HG03103 (cell line): ENCODE results near the gene PTX4.

Experiments used
- ATAC-seq: cut with Tn5 transposase; IDR thresholded peaks from one replicate; pipeline ENCODE4 v1.9.1; 2021; ENCODE audit warnings: low read depth; ENCODE audit not compliant: unreplicated experiment

Gene PTX4

DNA sequence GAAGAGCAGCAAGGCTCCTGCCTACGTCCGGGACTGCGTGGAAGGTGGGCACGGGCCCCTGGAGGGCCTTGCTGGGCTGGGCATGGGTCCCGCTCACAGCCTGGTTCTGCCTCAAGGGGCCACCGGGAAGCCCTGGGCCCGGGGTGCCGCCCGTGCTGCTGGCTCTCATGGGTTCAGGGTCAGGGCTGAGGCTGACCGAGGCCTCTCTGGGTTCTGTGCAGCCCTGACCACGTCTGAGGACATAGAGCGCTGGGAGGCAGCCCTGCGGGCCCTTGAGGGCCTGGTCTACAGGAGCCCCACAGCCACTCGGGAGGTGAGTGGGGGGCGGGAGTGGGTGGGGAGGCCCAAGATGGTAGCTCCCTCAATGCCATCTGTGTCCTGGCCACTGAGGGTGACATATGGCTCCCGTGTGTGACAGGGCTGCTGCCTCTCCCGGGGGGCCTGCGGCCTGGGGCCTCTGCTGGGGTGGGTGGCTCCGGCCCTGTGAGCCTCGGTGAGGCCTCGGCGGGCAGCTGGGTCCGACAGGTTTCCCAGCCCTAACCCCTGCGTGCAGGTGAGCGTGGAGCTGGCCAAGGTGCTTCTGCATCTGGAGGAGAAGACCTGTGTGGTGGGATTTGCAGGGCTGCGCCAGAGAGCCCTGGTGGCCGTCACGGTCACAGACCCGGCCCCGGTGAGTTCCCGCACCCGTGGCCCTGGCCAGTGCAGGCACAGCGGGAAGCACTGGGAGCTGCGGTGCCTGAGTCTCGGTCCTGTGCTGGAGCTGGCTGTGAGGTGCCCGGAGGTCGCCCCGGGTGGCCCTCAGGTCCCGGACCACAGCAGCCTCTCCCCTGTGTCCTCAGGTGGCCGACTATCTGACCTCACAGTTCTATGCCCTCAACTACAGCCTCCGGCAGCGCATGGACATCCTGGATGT is 13.6 kb upstream of the PTX4 start:
- no peak for ATAC-seq

DNA sequence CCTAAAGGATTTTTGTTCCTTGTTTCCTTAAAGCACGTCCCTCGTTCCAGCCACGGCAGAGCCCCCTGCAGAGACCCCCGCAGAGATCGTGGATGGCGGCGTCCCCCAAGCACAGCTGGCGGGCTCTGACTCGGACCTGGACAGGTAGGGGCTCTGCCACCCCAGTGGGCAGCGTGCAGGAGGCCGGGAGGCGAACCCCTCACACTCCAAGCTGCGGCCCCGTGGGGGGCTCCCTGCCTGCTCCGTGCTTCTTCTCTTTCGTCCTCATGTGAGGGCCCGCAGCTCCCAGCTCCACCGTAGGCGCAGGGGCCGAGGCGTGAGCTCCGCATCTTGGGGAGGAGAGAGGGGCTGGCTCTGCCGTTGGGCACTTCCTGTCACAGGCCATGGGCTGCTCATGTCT is 12.9 kb upstream of the PTX4 start:
- ATAC-seq, result no peak

DNA sequence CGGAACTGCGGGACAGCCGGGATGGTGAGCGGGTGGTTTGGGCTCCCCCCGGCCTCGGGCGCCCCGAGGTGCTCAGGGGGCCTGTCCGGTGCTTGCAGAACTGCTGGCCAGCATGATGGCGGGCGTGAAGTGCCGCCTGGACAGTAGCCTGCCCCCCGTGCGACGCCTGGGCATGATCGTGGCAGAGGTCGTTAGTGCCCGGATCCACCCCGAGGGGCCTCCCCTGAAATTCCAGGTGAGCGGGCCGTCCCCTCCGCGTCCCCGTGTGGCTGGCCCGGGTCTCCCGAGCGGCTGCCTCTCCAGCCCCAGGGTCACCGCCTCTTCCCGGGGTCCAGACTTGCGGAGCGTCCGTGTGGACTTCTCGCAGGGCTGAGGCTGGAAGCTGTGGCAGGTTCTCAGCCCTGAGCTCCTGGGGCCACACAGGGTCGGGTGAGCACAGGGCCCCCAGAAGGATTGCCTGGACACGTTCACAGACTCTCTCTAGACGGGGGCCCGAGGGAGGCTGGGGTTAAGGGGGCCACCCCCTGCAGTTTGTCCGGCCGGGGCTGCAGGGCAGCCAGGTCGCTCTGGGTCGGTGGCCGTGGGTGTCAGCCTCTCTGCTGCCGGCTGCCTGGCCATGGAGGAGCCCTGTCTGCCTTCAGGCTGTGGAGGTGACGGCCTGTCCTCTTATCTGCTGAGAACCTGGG is 11.9 kb upstream of the PTX4 start:
- no peak for ATAC-seq

DNA sequence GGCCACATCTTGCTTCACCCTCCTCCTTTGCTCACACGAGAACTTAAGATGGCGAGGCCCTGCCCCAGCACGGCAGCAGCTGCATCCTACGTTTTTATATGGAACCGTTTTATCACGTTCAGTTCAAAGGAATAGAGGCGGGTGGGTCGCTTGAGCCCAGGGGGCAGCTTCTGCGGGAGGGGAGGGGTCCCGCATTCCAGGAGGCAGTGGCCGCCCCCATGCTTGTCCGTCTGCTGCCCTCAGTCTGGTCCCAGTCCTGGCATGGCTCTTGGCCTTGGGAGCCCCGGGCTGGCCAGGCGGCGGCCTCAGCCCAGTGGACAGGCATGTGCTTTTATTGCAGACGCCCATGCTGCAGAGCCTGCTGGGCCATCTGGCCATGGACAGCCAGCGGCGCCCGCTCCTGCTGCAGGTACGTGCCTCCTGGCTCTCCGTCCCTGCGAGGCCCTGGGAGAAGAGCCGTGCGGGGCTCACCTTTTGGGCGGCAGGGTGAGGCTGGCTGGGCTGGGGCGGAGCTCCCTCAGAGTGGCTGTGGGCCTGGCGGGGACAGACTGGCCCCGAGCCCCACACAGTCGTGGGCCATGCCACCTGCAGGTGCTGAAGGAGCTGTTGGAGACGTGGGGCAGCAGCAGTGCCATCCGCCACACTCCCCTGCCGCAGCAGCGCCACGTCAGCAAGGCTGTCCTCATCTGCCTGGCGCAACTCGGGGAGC is 11.2 kb upstream of the PTX4 start:
- ATAC-seq, result no peak

DNA sequence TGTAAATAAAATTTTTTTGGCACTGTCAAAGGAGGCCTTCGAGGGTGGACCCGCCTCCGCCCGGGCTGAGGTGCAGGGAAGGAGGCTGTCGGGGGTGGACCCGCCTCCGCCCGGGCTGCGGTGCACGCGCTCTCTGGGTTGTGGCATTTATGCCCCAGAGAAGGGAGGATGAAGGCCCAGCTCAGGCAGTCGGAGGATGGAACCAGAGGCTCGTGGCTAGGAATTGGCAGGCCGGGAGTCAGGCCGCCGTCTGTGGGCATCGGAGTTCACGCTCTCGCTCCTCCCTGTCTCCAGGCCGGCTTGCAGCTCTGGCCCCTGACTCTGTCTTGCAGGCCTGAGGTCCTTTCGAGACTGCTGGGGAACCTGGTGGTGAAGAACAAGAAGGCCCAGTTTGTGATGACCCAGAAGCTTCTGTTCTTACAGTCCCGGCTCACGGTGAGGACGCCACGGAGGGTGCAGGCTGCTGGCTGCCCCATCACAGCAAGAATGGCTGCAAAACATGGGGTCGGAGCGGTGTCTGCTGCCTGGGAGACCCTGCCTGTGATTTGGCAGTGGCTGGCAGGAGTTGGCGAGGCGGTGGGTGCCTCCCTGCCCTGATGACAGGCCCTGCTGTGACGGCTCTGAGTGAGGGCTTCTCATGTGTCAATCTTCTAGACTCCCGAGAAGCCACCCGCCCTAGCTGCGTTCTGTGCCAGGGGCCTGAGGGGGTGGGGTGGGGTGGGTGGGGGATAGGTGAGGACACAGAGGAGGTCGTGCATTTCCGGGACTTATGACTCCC is 10.3 kb upstream of the PTX4 start:
- ATAC-seq, result no peak

DNA sequence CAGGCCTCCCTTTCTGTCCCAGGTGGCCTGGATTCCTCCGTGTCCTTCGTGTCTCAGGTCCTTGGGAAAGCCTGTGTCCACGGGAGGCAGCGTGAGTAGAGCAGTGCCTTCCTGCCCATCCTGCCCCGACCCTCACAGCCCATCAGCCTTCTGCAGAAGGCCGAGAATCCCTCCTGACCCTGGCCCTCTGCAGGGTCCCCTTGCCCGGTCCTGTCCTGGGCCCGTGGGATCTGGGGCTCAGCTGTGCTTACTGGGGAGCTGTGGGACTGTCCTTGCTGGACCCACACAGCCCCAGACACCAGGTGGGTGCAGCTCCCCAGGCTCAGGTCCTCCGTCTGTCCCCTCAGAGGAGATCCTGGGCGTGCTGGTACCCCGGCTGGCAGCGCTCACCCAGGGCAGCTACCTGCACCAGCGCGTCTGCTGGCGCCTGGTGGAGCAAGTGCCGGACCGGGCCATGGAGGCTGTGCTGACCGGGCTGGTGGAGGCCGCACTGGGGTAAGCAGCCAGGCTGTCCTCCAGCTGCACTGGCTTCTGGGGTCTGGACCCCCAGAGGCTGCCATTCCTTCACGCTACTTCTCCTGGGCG is 8.4 kb upstream of the PTX4 start:
- ATAC-seq, result no peak

DNA sequence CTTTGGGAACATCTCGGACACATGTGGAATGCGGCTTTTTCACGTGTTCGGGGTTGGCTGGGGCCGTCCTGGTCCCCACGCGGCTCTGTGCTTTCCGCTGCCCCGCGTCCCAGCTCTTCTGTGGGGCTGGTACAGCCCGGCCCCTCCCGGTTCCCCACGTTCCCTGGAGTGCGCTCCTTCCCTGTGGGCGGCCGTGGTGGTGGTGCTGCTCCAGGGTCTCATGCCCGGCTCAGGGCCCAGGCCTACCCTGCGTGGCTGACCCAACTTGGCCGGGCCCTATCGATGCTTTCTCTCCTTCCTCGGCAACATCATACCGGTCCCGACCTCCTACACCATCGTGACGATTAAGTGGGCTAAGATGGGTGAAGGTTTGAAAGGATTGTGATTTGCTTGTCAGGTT is 7.7 kb upstream of the PTX4 start:
- no peak for ATAC-seq

DNA sequence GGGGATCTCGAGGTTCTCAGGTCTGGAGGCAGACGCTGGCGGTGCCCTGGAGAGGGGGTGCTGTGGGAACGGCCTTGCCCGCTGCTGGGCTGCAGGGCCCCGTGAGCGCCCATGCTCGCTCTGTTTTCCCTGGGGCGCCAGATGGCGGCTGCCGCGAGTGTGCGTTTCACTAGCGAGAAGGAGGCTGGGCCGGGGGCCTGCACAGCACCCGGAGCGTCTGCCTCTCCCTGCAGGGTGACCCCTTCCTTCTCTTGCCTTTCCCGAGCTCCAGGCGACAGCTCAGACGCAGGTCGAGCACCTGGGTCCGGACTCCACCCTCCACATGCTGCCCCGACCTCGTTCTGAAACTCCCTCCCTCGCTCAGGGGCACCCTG is 7.1 kb upstream of the PTX4 start:
- ATAC-seq, result no peak

DNA sequence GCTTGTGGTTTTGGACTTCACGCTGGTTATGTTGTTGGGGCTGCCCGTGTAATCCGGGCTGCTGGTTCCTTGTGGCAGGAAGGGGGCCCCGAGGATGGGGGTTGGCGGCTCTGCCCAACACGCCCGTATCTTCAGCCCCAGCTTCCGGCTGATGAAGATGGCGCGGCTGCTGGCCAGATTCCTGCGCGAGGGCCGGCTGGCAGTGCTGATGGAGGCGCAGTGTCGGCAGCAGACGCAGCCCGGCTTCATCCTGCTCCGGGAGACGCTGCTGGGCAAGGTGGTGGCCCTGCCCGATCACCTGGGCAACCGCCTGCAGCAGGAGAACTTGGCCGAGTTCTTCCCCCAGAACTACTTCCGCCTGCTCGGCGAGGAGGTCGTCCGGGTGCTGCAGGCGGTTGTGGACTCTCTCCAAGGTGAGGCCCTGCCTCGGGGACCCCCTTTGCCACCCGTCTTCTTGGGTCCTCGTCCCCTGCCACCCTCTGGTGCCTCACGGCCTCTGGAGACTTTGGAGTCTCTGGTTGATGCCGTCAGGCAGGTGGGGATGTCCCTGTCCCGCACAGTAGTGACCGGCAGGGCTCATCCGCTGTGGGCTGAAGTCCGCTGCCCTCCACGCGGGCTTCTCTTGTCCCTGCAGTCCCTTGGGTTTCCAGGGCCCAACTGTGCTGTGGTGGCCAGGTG is 6.6 kb upstream of the PTX4 start:
- ATAC-seq, result no peak

DNA sequence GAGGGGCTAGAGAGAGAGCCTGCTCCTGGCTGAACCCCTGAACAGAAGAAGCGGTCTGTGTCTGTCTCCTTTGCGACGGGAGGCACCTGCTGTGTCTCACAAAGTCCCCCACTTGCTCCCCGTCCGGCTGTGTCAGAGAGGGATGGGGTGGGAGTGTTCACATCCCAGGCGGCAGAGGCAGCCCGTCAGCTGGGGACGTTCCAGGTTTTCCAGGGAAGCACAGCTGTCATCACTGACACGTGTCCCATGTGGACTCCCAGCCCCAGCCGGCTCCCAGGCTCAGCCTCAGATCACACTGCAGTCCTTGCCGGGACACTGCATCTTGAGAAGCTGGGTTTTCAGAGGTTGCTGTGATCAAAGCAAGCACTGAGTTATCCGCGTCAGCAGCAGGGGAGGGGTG is 6.0 kb upstream of the PTX4 start:
- no peak for ATAC-seq

DNA sequence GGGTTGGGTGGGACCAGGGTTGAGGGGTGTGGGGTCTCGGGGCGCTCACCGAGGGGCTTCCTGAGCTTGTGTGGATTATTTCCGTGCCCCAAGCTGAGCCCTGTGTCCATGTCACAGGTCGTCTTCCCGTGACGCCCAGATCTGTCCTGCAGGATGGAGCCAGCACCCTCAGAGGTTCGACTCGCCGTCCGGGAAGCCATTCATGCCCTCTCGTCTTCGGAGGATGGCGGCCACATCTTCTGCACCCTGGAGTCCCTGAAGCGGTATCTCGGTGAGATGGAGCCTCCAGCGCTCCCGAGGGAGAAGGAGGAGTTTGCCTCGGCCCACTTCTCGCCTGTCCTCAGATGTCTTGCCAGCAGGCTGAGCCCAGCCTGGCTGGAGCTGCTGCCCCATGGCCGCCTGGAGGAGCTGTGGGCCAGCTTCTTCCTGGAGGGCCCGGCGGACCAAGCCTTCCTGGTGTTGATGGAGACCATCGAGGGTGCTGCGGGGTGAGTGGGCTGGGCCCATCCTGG is 5.4 kb upstream of the PTX4 start:
- no peak for ATAC-seq

DNA sequence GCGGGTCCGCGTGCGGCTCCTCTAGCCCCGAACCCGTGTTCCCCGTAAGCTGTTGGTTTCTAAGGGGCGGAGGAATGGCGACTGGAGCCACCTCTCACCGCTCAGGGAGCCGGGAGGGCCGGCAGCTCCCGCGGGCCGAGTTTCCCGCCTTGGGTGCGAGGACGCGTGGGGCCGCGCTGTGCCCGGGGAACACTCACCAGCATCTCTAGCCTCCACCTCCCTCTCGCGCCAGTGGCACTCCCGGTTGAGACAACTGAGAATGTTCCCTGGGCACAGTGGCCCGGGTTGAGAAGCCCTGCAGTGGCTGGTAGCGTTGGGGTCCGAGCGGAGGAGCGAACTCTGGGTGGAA is 5.0 kb upstream of the PTX4 start:
- no peak for ATAC-seq

DNA sequence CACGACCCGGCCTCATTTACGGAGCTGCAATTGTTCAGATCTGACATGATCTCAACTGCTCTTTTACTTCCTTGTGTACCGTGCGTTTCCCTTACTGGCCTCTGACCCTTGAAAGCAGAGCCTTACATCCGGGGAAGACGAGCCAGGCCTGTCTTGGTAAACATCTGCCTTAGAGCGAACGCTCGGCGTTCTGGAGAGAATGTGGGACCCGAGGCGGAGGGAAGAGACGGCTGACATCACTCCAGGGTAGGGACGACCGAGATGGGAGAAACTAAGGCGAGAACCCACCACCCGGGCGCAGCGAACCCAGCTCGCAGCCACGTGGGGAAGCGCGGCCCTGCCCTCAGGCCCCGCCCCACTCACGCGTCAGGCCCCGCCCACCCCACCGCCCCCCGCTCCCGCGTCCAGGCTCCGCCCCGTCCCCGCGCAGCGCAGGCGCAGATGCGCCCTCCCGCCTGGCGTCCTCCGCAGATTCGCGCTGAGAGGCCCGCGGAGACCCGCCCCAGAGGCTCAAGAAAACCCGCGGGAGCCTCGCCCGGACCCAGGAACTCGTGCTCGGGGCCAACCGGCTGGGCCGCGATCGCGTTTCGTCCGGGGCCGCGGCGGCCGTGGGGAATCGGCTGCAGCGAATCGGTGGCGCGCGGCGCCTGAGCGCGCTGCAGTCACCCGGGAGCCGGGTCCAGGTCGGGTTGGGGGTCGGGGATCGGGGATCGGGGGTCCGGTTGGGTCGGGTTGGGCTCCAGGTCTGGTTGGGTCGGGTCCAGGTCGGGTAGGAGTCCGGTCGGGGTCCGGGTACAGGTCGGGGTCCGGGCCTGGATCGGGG is 4.4 kb upstream of the PTX4 start, which contains the start of gene TELO2:
Gene TELO2, plus strand, starts transcription at position 438 of the 823 bp plus-strand sequence. CDS start 922 bp downstream, outside the sequence.
- ATAC-seq, result peak; percentile 46

DNA sequence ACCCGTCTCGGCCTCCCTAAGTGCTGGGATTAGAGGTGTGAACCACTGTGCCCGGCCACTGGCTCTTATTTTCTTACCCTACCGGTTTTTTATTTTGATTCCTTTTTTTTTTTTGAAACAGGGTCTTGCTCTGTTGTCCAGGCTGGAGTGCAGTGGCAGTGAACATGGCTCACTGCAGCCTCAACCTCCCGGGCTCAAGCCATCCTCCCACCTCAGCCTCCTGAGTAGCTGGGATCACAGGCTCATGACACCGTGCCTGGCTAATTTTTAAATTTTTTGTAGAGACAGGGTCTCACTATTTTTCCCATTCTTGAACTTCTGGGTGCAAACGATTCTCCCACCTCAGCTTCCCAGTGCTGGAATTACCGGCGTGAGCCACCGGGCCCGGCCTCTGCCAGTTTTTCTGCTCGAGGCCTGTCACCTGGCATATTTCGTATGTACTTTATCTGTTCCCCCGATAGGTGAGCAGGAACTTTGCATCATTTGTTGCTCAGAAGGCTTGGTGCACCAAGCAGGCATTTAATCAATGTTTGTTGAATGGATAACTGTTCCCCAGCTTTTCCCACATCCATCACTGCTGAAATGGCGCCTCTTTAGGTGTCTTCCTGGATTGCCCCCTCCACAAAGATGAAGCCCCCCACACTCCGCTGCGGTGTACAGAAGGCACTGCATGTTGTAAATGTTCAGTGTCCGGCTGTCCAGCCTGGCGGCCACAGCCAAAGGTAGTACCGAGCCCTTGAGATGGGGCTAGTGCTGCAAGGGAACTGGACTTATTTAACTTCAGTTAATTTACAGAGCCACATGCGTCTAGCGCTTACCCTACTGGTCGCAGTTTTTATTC is 3.6 kb upstream of the PTX4 start:
- no peak for ATAC-seq

DNA sequence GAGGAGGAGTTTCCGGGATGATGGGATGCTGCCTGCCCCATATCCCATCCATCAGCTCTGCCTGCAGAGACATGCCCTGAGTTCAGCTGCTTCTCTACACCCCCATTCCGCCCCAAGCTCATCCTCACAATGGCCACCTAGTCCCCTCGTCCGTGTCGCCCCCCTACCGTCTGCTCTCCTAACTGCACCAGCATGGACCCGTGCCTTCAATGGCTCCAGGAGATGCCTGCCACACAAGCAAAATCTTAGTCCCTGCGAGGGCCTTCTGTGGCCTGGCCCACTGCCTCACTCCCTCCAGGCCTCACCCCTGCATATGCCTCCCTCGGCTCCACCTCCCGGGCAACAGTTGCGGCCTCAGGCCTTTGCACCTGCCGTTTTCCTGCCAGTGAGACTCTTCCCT is 2.6 kb upstream of the PTX4 start:
- ATAC-seq, result no peak

DNA sequence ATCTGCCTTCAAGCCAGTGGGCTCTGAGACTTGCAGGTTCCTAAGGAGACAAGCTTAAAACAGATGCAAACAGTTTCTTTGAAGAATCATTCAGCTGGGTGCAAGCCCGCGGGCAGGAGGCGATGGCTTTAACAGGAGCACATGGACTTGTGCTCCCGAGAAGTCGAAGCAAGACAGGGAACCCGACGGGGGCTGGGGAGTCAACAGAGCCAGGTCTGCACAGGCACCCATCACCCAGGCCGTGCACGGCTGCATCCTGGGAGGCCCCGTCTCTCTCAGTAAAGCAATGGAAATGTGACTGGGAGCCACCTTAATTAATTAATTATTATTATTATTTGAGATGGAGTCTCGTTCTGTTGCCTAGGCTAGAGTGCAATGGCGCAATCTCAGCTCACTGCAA is 333 bp upstream of the PTX4 start:
- ATAC-seq, result no peak

DNA sequence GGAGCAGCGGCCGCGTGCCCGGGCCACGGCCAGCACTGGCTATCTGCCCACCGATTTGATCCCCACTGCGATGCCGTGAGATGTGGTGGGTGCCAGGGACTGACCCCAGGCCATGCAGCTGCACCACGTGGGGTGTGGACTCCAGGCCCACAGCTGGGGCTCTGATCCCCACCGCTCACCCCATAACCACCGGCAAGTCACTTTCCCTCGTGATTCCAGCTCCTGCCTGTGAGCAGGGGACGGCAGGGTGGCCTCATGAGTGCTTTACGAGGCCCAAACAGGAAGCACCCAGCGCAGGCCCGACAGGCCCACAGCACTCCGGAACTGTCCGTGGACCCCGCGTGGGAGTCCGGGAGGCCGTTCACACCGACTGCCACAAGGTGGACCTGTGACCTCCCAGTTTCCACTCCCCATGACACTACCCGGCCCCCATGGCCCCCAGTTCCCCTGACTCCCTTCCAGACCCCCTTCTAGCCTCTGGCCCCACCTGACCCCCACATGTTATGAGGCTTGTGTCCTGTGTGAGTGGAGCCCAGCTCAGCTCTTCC is 616 bp downstream of the PTX4 start:
- ATAC-seq, result no peak
